IPS DF 4.7 (cell line): ENCODE results near the gene ZNF501.

ENCODE experiments used
- DNase-seq: peaks from one replicate; pipeline ENCODE4 v3.0.0-alpha.2; 2013; ENCODE audit warnings: low spot score; ENCODE audit errors: extremely low read depth

ZNF501 gene

GRCh38 chr3:44729384-44729910, at the start of gene ZNF501:
TSS of gene ZNF501 (plus strand) at chr3:44729635. CDS start at chr3:44734422, 4,787 bp downstream.
- peak; percentile 80 for DNase-seq

- DNase-seq, result no peak
Observed at GRCh38 chr3:44680921-44681455, 48.4 kb upstream of the ZNF501 start.

- no peak for DNase-seq
Observed at GRCh38 chr3:44682182-44682896, 47.1 kb upstream of the ZNF501 start.

- DNase-seq, result peak; percentile 14
Observed at GRCh38 chr3:44685128-44685800, 44.2 kb upstream of the ZNF501 start.

- no peak for DNase-seq
Observed at GRCh38 chr3:44687898-44688297, 41.5 kb upstream of the ZNF501 start.

GRCh38 chr3:44712455-44713075, 16.9 kb upstream of the ZNF501 start, which contains the start of gene ZNF502:
TSS of gene ZNF502 (plus strand) at chr3:44712660. CDS start at chr3:44720262, 7,602 bp downstream.
- DNase-seq, result peak; percentile 41

- DNase-seq, result no peak
Observed at GRCh38 chr3:44721231-44722102, 8.0 kb upstream of the ZNF501 start.

GRCh38 chr3:44722103-44722401, 7.4 kb upstream of the ZNF501 start:
- DNase-seq, result no peak

- no peak for DNase-seq
Observed at GRCh38 chr3:44734646-44735168, 5.3 kb downstream of the ZNF501 start.

- DNase-seq, result no peak
Observed at GRCh38 chr3:44761101-44761423, 31.6 kb downstream of the ZNF501 start.

- peak; percentile 85 for DNase-seq
Observed at GRCh38 chr3:44761424-44762169, 32.2 kb downstream of the ZNF501 start, which contains the start of the genes KIAA1143 and KIF15. TSS of gene KIAA1143 (minus strand) at chr3:44761619. CDS start at chr3:44761602, 17 bp downstream. TSS of gene KIF15 (plus strand) at chr3:44761794. CDS start at chr3:44761866, 72 bp downstream.

GRCh38 chr3:44762170-44762677, 32.8 kb downstream of the ZNF501 start:
- DNase-seq, result no peak

GRCh38 chr3:44762690-44763089, 33.3 kb downstream of the ZNF501 start:
- no peak for DNase-seq

- DNase-seq, result no peak
Observed at GRCh38 chr3:44764248-44764647, 34.8 kb downstream of the ZNF501 start.

- DNase-seq, result no peak
Observed at GRCh38 chr3:44771424-44772098, 42.1 kb downstream of the ZNF501 start.

- DNase-seq, result no peak
Observed at GRCh38 chr3:44772099-44772442, 42.6 kb downstream of the ZNF501 start.

GRCh38 chr3:44782891-44783290, 53.5 kb downstream of the ZNF501 start:
- DNase-seq, result no peak
